Measurements from ENCODE around the gene TLE3. TPM values are rescaled to one million over a fixed set of nuclear protein-coding genes. Genes with fewer than 3 reads are reported as not detected.

TLE3 gene
- total and polyA plus RNA-seq, 2 of the 4 experiments (the other 2 are of a cell fraction), result 6.5 to 16.3 TPM

DNA sequence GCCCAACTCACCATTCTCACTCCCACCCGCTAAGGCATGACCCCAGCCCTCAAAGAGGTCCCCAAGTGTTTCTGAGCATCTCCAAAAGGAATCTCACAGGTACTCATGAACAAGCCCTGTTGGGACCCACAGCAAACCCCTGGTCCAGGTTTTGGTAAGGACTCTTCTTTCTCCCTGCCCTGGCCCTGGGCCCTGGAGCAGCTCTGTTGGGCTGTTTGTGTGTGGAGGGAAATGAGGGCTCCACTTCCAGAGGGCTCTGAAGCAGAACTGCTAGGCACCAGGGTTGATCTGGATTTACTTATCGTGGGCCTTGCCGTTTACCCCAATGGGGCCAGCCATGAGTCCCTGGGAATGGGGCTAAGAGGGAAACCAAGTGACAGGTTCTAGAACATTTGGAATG is 92.9 kb downstream of the TLE3 start:
- Histone ChIP-seq H3K36me3 (ENCODE audit: control insufficient read depth, insufficient read depth, low read length) (no peaks in the 10 kb centered on the region), H2AK9ac (replicated peaks; ENCODE audit: low read depth, low read length, poor library complexity) (no peak overlapping the region), H2BK20ac (ENCODE audit: low read depth, low read length) (no peak overlapping the region), H3K27me3 (ENCODE audit: control insufficient read depth, insufficient read depth, low read length) (peaks cover 74% of the 10 kb centered on the region), H2BK5ac (ENCODE audit: low read depth, low read length, poor library complexity, severe bottlenecking) (no peak overlapping the region), H3K4me3 (ENCODE audit: insufficient read depth, low read depth, low read length) (no peak overlapping the region), H3K4me1 (ENCODE audit: control insufficient read depth, insufficient read depth, low read length) (no peaks in the 10 kb centered on the region), H4K91ac (ENCODE audit: insufficient read depth, low read depth, low read length) (no peak overlapping the region), H2BK15ac (ENCODE audit: low read depth, low read length) (no peak overlapping the region), H3K27ac (ENCODE audit: insufficient read depth, low read length) (no peak overlapping the region), H3K4me2 (ENCODE audit: low read depth, low read length) (no peak overlapping the region), H2AK5ac (ENCODE audit: low read depth, low read length) (no peak overlapping the region), H3K4ac (ENCODE audit: low read depth, low read length) (no peak overlapping the region), H3K14ac (replicated peaks; ENCODE audit: low read depth, low read length) (no peak overlapping the region), H3K18ac (ENCODE audit: low read depth, low read length) (no peak overlapping the region), H4K5ac (ENCODE audit: low read depth, low read length) (no peak overlapping the region), H2AFZ (replicated peaks; ENCODE audit: low read length, poor library complexity) (no peak overlapping the region), H3K56ac (ENCODE audit: extremely low read depth, insufficient read depth, low read length) (no peak overlapping the region), H3K23ac (ENCODE audit: low read depth, low read length) (no peak overlapping the region), H4K20me1 (ENCODE audit: insufficient read depth, low read length) (no peaks in the 10 kb centered on the region), H3K79me1 (ENCODE audit: low read depth in 1 of 2, low read length in 2 of 2) (no peaks in the 10 kb centered on the region), H4K8ac (ENCODE audit: low read depth in 2 of 2, low read length in 2 of 2) (no peak overlapping the region), H3K9ac (ENCODE audit: low read depth, low read length) (no peak overlapping the region), H3K9me1 (ENCODE audit: insufficient read depth, low read length) (no peaks in the 10 kb centered on the region), H2BK120ac (ENCODE audit: low read depth, low read length) (no peak overlapping the region), H3K9me3 (ENCODE audit: control insufficient read depth, insufficient read depth, low read length) (peaks cover 10% of the 10 kb centered on the region)
- BruUV-seq (replicated peaks), result no TSS peak
- WGBS, 2 experiments (ENCODE audit: extremely low coverage in 2 of 2, insufficient read length in 1 of 2), result 100% methylated on average over 1 of the region's 3 CpGs; no CpG with 5 or more reads in 1 of the 2 experiments
- POLR2A ChIA-PET (ENCODE audit: unreplicated experiment), result no interaction called here
- CTCF ChIA-PET, result interaction anchor here (0.6 kb wide), 2 partner anchors 12 to 779 kb away, joined by 3 to 4 read pairs; no protein-coding TSS in a partner anchor
- TF ChIP-seq, protein P1, sequence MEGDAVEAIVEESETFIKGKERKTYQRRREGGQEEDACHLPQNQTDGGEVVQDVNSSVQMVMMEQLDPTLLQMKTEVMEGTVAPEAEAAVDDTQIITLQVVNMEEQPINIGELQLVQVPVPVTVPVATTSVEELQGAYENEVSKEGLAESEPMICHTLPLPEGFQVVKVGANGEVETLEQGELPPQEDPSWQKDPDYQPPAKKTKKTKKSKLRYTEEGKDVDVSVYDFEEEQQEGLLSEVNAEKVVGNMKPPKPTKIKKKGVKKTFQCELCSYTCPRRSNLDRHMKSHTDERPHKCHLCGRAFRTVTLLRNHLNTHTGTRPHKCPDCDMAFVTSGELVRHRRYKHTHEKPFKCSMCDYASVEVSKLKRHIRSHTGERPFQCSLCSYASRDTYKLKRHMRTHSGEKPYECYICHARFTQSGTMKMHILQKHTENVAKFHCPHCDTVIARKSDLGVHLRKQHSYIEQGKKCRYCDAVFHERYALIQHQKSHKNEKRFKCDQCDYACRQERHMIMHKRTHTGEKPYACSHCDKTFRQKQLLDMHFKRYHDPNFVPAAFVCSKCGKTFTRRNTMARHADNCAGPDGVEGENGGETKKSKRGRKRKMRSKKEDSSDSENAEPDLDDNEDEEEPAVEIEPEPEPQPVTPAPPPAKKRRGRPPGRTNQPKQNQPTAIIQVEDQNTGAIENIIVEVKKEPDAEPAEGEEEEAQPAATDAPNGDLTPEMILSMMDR (conservative IDR thresholded peaks at IDR 0.05; ENCODE audit: low read depth, low read length), result no peak
- TF ChIP-seq RAD21 (IDR thresholded peaks at IDR 0.05; ENCODE audit: low read length), result no peak
- TF ChIP-seq FOS (IDR thresholded peaks at IDR 0.05; ENCODE audit: low read depth, low read length), result no peak
- TF ChIP-seq MAFK (IDR thresholded peaks at IDR 0.05; ENCODE audit: low read depth, low read length), result no peak
- TF ChIP-seq, protein P2, sequence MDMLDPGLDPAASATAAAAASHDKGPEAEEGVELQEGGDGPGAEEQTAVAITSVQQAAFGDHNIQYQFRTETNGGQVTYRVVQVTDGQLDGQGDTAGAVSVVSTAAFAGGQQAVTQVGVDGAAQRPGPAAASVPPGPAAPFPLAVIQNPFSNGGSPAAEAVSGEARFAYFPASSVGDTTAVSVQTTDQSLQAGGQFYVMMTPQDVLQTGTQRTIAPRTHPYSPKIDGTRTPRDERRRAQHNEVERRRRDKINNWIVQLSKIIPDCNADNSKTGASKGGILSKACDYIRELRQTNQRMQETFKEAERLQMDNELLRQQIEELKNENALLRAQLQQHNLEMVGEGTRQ (IDR thresholded peaks at IDR 0.05; ENCODE audit: low read depth, low read length), result no peak
- TF ChIP-seq RCOR1 (IDR thresholded peaks at IDR 0.05; ENCODE audit: insufficient replicate concordance, low read length), result no peak
- no peak for TF ChIP-seq SMC3 (IDR thresholded peaks at IDR 0.05; ENCODE audit: low read depth, low read length)
- TF ChIP-seq, protein P3, sequence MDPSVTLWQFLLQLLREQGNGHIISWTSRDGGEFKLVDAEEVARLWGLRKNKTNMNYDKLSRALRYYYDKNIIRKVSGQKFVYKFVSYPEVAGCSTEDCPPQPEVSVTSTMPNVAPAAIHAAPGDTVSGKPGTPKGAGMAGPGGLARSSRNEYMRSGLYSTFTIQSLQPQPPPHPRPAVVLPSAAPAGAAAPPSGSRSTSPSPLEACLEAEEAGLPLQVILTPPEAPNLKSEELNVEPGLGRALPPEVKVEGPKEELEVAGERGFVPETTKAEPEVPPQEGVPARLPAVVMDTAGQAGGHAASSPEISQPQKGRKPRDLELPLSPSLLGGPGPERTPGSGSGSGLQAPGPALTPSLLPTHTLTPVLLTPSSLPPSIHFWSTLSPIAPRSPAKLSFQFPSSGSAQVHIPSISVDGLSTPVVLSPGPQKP (IDR thresholded peaks at IDR 0.05; ENCODE audit: borderline replicate concordance, low read depth, low read length), result no peak
- no peak for TF ChIP-seq BHLHE40 (IDR thresholded peaks at IDR 0.05; ENCODE audit: low read depth, low read length)
- TF ChIP-seq CEBPB (IDR thresholded peaks at IDR 0.05; ENCODE audit: low read depth, low read length), result no peak
- no peak for ATAC-seq (ENCODE audit: low read depth)
- intact Hi-C loops (cut with micrococcal nuclease), result no loop called here
- in situ Hi-C loops (cut with MboI; ENCODE audit: low sequenced_read_pairs), result no loop called here
- dilution Hi-C loops (cut with HindIII; ENCODE audit: low sequenced_read_pairs, unreplicated experiment), result no loop called here
- no peak for DNase-seq
